Right renal pelvis (tissue), 4 donors: Measurements from ENCODE around the gene RBM4. TPM values are rescaled to one million over a fixed set of nuclear protein-coding genes. Genes with fewer than 3 reads are reported as not detected.
A peak's percentile ranks its signal among the peaks of the same experiment; 100 is the strongest.
"Not testable (repeated sequence)": the region's sequence is repeated elsewhere in the genome, so short reads cannot be mapped to it uniquely, and the experiment has no call there.

ENCODE experiments used
- DNase-seq, 4 donors: peaks; one replicate each; pipeline ENCODE4 v3.0.0-alpha.2; 2013; ENCODE audit warnings: low read depth in 4 of 4, low spot score in 3 of 4, missing footprints in 1 of 4
- polyA plus RNA-seq, 4 donors: library from polyadenylated mRNA; unstranded; fragments of 120-200 nt; gene quantifications; one replicate each; pipeline ENCODE4 v1.2.1, GENCODE V29; 2013; ENCODE audit not compliant: insufficient read length in 4 of 4

RBM4 gene
- polyA plus RNA-seq, result 100 to 1,000 TPM; 242 to 263 (median 252) TPM

GRCh38 chr11:66638177-66639065 is at the start of gene RBM4:
RBM4 (plus strand) TSS chr11:66638703; CDS start chr11:66639712, 1,009 bp downstream.
- DNase-seq, result peak; percentile 97 to 100 (median 100)

GRCh38 chr11:66589315-66589714 is 49.2 kb upstream of the RBM4 start:
- not testable (repeated sequence) for DNase-seq

- DNase-seq, result no peak
Observed at GRCh38 chr11:66589996-66590675, 48.4 kb upstream of the RBM4 start.

GRCh38 chr11:66591175-66591574 is 47.3 kb upstream of the RBM4 start:
- DNase-seq, result no peak

GRCh38 chr11:66592457-66593302 is 45.8 kb upstream of the RBM4 start, which contains the start of the genes CCDC87 and CCS:
CCDC87 (minus strand) TSS chr11:66593063; CDS start chr11:66593015, 48 bp downstream.
CCS (plus strand) TSS chr11:66593185; CDS start chr11:66593262, 77 bp downstream.
- peak; percentile 86 to 92 (median 90) for DNase-seq

GRCh38 chr11:66593303-66593635 is 45.2 kb upstream of the RBM4 start:
- no peak for DNase-seq

GRCh38 chr11:66593650-66594049 is 44.9 kb upstream of the RBM4 start:
- DNase-seq, result no peak

- peak in 2 of 4 donors; percentile 39 to 49 for DNase-seq
Observed at GRCh38 chr11:66595245-66595904, 43.1 kb upstream of the RBM4 start.

- DNase-seq, result no peak
Observed at GRCh38 chr11:66598993-66599392, 39.5 kb upstream of the RBM4 start.

GRCh38 chr11:66600219-66600618 is 38.3 kb upstream of the RBM4 start:
- no peak for DNase-seq

GRCh38 chr11:66600631-66601233 is 37.8 kb upstream of the RBM4 start:
- no peak for DNase-seq

GRCh38 chr11:66603072-66603471 is 35.4 kb upstream of the RBM4 start:
- no peak for DNase-seq

- no peak for DNase-seq
Observed at GRCh38 chr11:66604155-66604554, 34.3 kb upstream of the RBM4 start.

GRCh38 chr11:66606608-66607007 is 31.9 kb upstream of the RBM4 start:
- DNase-seq, result not testable (repeated sequence)

GRCh38 chr11:66607126-66607834 is 31.2 kb upstream of the RBM4 start:
- DNase-seq, result no peak

GRCh38 chr11:66609721-66610617 is 28.5 kb upstream of the RBM4 start:
- DNase-seq, result no peak

- no peak for DNase-seq
Observed at GRCh38 chr11:66612458-66612857, 26.0 kb upstream of the RBM4 start.

GRCh38 chr11:66614073-66614472 is 24.4 kb upstream of the RBM4 start:
- no peak for DNase-seq
